Measurements from ENCODE around the gene SUSD2. TPM values are rescaled to one million over a fixed set of nuclear protein-coding genes. Genes with fewer than 3 reads are reported as not detected.

Gene SUSD2, protein sequence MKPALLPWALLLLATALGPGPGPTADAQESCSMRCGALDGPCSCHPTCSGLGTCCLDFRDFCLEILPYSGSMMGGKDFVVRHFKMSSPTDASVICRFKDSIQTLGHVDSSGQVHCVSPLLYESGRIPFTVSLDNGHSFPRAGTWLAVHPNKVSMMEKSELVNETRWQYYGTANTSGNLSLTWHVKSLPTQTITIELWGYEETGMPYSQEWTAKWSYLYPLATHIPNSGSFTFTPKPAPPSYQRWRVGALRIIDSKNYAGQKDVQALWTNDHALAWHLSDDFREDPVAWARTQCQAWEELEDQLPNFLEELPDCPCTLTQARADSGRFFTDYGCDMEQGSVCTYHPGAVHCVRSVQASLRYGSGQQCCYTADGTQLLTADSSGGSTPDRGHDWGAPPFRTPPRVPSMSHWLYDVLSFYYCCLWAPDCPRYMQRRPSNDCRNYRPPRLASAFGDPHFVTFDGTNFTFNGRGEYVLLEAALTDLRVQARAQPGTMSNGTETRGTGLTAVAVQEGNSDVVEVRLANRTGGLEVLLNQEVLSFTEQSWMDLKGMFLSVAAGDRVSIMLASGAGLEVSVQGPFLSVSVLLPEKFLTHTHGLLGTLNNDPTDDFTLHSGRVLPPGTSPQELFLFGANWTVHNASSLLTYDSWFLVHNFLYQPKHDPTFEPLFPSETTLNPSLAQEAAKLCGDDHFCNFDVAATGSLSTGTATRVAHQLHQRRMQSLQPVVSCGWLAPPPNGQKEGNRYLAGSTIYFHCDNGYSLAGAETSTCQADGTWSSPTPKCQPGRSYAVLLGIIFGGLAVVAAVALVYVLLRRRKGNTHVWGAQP
- total RNA-seq = 1 to 10 TPM in 1 of 2 donors, under 1 TPM in 1; 0.69 to 2.0 TPM

DNA sequence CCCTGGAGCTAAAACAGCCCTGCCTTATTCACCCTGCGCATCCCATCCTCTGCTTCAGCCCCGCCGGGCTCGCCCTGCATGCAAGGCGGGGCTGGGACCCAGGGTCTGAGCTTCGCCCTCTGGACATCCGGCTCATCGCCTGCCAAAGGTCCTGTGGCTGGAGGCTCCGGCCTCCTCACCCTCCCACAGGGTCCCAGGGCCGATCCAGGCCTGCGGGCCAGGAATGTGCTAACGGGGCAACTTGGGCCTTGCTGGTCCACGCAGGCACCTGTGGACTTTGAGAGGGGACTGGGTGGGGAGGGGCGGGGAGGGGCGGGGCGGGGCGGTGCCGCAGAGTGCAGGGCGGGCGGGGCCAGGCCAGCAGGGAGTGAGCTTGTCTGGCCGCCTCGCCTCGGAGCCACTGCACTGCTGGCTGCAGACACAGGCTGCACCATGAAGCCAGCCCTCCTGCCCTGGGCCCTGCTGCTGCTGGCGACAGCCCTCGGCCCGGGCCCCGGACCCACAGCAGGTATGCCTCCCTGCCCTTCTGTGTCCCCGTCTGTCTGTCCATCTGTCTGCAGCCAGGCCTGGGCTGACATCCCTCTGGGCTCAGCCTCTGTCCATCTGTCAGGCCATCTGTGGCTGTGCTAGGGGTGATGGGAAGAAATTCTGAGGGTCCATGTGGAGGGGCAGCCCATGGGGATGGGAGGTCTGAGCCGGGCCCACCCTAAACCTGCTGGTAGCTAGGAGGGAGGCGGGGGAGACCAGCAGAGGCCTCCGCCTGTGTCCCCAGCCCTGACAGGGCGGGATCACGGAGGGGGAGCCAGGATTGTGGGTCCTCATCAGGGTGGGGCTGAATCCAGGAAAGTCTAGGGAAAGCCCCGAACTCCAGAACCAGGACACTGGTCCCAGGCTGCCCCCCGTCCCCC lies at the start of gene SUSD2:
SUSD2 (plus strand) TSS at position 400 of the 908 bp plus-strand sequence; CDS start at position 433, 33 bp downstream.

Other genes starting within 250 kb of the SUSD2 start
- gene GSTT2B, start 220.3 kb upstream of the SUSD2 start, total RNA-seq = 1 to 10 TPM in 1 of 2 donors, under 1 TPM in 1; 0.69 to 2.7 TPM
- 1 to 10 TPM in 1 of 2 donors, under 1 TPM in 1; 0.67 to 1.0 TPM for gene DDTL, start 214.6 kb upstream of the SUSD2 start, total RNA-seq
- 100 to 1,000 TPM; 101 to 125 TPM for gene DDT, start 207.0 kb upstream of the SUSD2 start, total RNA-seq
- not detected for gene GSTT2, start 201.4 kb upstream of the SUSD2 start, total RNA-seq
- gene GSTT4, start 176.0 kb upstream of the SUSD2 start, total RNA-seq = not detected
- 10 to 100 TPM; 52.7 to 53.3 TPM for gene CABIN1, start 170.2 kb upstream of the SUSD2 start, total RNA-seq
- gene GGT5, start 63.6 kb downstream of the SUSD2 start, total RNA-seq = 1 to 10 TPM in 1 of 2 donors, under 1 TPM in 1; 0.69 to 1.3 TPM
- gene SPECC1L, start 89.3 kb downstream of the SUSD2 start, total RNA-seq = 10 to 100 TPM; 23.1 to 26.0 TPM
- gene ADORA2A, start 246.1 kb downstream of the SUSD2 start, total RNA-seq = under 1 TPM; 0.33 to 0.34 TPM

Data from melanocyte of skin (primary cell).